Fibroblast of villous mesenchyme (primary cell): ENCODE results near the gene SLC4A4. TPM values are rescaled to one million over a fixed set of nuclear protein-coding genes. Genes with fewer than 3 reads are reported as not detected.

Experiments used
- DNase-seq: peaks from one replicate; pipeline ENCODE4 v3.0.0-alpha.2; 2010; ENCODE audit warnings: low read depth
- H3K4me3 ChIP-seq: 2 replicates; pipeline ENCODE4 v1.5.1; 2011; ENCODE audit warnings: low read depth, mild to moderate bottlenecking, low read length
- total RNA-seq: library from RNA; depleted of rRNA; stranded (reverse); fragments of >200 nt; gene quantifications from 2 replicates; pipeline ENCODE4 v1.2.3, GENCODE V29; 2012
- TF ChIP-seq, protein P1 (sequence below): IDR thresholded peaks from 2 replicates; pipeline ENCODE4 v1.5.1; 2012; ENCODE audit warnings: low read depth, mild to moderate bottlenecking, low read length; ENCODE audit not compliant: insufficient read depth

Gene SLC4A4
- total RNA-seq, 1 donor = 12.5 TPM

DNA sequence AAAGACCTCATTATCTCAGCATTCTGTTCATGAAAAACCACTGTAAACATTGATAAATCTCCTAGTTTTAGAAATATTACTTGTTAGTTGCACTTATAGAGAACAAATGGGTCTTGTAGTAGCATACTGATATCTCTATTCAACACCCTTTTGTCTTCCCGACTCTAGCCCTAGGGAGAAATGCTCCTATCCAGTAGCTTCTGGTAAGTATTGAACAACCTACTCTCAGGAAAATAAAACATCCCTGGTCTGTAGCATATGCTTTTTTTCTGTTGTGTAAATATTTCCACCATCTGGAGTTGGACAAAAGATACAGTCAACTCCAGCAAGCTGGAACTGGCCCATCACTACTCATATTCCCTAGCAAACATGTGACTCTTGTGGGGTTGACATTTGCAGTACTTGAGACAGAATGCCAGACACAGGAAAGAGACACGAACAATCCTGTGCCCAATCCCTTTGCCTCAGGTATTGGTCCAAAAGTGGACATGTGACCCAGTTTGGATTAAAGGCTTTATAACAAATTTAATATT lies 256.8 kb downstream of the SLC4A4 start:
- DNase-seq = no peak
- no peak overlapping the region for H3K4me3 ChIP-seq
- TF ChIP-seq, protein P1, sequence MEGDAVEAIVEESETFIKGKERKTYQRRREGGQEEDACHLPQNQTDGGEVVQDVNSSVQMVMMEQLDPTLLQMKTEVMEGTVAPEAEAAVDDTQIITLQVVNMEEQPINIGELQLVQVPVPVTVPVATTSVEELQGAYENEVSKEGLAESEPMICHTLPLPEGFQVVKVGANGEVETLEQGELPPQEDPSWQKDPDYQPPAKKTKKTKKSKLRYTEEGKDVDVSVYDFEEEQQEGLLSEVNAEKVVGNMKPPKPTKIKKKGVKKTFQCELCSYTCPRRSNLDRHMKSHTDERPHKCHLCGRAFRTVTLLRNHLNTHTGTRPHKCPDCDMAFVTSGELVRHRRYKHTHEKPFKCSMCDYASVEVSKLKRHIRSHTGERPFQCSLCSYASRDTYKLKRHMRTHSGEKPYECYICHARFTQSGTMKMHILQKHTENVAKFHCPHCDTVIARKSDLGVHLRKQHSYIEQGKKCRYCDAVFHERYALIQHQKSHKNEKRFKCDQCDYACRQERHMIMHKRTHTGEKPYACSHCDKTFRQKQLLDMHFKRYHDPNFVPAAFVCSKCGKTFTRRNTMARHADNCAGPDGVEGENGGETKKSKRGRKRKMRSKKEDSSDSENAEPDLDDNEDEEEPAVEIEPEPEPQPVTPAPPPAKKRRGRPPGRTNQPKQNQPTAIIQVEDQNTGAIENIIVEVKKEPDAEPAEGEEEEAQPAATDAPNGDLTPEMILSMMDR = no peak

GRCh38 chr4:71599578-71599977 lies 260.8 kb downstream of the SLC4A4 start:
- DNase-seq = no peak
- TF ChIP-seq, protein P1 = no peak
- H3K4me3 ChIP-seq = no peak overlapping the region

DNA sequence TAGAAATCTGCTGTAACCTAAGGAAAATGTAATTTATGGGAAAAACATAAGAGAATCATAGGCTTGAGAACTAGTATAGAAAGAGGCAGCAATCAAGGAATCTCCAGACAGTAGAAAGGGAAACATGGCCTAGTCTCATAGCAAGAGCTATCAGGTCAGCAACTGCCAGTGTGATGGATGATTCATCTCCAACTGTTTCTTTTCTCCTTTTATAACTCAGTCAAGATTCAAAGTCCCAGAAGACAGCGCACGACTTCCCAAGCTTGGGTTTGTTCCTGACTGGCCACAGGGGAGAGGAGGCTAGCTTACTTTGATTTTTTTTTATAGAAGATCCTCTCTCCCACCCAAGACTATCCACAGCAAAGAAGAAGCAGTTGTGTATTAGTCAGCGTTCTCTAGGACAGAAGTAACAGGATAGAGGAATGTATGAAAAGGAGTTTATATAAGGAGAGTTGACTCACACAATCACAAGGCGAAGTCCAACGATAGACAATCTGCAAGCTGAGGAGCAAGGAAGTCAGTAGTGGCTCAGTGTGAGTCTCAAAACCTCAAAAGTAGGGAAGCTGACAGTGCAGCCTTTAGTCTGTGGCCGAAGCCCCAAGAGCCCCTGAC lies 263.6 kb downstream of the SLC4A4 start:
- peak; percentile 28 for DNase-seq
- no peak overlapping the region for H3K4me3 ChIP-seq
- TF ChIP-seq, protein P1 = no peak

- H3K4me3 ChIP-seq = no peak overlapping the region
- TF ChIP-seq, protein P1 = no peak
- no peak for DNase-seq
Measured at GRCh38 chr4:71604785-71605184, 266.0 kb downstream of the SLC4A4 start.

- H3K4me3 ChIP-seq = no peak overlapping the region
- TF ChIP-seq, protein P1 = no peak
- DNase-seq = no peak
Measured at GRCh38 chr4:71607109-71607508, 268.3 kb downstream of the SLC4A4 start.

GRCh38 chr4:71607780-71608677 lies 269.2 kb downstream of the SLC4A4 start:
- no peak for DNase-seq
- no peak overlapping the region for H3K4me3 ChIP-seq
- TF ChIP-seq, protein P1 = no peak
